ENCODE measurements around the gene DGKG. TPM values are rescaled to one million over a fixed set of nuclear protein-coding genes. Genes with fewer than 3 reads are reported as not detected.
A peak's percentile ranks its signal among the peaks of the same experiment; 100 is the strongest.

Gene DGKG
- polyA plus RNA-seq, 3 donors, result 0.26 to 0.93 (median 0.70) TPM

DNA sequence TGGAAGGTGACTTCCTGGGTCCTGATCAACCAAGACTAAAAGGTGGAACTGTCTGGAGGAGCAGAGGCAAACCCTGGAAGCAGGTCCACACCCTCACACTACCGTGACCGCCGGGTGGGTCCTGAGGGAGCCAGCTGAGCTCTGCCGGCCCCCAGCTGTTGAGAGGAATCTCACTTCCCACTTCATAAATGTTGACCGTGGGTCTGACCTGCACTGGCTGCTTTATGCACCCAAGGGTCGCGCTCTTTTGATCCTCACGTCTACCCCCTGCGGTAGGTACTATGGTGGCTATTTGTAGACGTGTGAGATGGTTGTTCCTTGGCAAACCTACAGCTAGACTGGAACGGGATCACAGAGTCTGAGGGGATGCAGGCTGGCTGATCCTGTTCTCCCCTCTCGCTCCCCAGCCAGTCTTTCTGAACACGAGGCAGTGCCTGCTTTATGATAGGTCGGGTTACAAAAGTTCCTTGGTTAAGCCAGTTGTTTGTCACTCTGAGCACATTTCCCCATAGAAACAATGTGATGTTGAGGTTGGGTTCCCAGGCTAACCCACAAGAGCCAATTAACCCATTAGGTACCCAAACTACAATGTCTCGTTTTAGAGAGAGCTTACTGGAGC lies 140.2 kb downstream of the DGKG start:
- no peak for DNase-seq (ENCODE audit: extremely low read depth in 1 of 11, low read depth in 9 of 11, low spot score in 4 of 11)

DNA sequence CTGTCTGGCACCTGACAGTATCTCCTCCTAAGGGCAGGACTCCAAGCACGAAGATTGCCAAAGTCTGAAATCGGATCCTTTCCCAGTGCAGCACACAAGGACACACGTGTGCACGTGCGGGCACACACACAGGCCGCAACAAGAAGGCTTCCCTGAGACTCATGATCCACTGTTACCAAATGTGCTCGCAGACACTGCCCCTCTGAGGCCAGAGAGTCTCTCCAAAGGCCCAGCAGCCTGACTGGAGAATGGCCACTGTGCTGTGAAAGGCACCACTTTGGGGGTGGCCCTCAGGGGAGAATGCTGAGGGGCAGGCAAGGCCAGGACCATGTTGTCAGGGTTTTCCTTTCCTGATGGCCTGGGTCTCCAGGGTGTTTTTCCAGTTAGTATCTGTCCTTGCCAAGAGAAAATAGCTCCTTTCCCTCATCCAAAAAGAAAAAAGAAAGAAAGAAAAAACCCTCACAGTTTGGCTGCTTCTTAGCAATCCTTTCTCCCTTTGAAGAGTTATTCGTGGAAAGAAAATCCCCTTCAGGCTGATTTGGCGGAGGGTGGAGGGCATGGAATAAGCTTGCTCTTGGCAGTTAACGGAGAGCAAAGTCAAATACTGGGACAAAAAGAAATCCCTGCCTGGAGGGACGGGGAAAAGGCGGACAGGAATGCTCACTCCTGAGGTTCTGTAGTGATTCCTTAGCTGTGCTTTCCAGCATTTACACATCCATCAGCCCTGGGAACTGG lies 141.0 kb downstream of the DGKG start:
- DNase-seq (ENCODE audit: extremely low read depth in 1 of 11, low read depth in 9 of 11, low spot score in 4 of 11), result no peak

DNA sequence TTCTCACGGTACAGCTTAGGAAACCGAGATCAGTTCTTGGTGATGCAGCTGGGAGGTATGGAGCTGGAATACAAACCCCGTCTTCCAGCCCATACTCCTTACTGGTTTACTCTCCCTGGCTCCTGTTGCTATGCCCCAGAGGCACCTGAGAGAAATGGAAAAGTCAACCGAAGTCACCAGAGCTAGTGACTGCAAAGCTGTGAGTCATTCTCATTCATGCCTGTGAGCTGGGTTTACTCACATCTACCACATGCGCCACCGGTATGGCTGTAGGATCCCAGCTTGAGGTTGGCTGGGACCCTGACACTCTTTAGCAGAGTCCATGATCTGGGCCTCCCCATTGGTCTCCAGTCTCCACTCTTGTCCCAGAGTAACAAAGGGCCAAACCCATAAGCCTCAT lies 141.7 kb downstream of the DGKG start:
- DNase-seq (ENCODE audit: extremely low read depth in 1 of 11, low read depth in 9 of 11, low spot score in 4 of 11), result no peak

DNA sequence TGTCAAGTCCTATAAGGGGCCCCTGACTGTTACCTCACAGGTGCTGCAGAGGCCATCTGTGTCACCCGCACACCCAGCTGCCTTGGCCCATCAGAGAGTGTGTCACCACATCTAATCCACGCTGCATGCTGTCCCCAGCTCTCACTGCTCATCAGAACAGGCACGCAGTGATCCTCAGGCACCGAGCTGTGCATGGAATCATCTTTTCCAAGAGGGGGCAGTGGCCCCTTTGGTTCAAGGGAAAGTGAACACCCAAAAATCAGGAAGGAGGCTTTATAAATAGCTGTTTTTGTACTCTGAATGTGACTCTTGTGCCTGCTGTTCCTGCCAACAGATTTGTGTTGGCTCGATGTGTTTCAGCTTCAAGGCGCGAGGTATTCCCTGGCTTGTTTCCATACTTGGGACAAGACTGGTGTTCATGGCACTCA lies 142.8 kb downstream of the DGKG start:
- no peak for DNase-seq (ENCODE audit: extremely low read depth in 1 of 11, low read depth in 9 of 11, low spot score in 4 of 11)

DNA sequence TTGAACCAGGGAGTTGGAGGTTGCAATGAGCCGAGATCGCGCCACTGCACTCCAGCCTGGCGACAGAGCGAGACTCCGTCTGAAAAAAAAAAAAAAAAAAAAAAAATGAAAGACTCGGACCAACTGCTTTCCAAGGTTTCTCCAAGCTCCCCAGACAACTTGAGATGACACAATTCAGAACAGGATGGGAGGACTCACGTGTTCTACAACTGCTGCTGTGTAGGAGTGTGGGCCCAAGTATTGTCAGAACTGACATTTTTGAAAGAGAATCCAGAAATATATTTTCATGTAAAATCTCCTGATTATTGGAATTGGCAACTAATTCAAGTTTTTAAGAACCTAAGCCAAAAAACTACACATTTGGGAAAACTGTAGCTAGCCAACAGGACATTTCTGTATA lies 143.6 kb downstream of the DGKG start:
- DNase-seq (ENCODE audit: extremely low read depth in 1 of 11, low read depth in 9 of 11, low spot score in 4 of 11), result no peak

DNA sequence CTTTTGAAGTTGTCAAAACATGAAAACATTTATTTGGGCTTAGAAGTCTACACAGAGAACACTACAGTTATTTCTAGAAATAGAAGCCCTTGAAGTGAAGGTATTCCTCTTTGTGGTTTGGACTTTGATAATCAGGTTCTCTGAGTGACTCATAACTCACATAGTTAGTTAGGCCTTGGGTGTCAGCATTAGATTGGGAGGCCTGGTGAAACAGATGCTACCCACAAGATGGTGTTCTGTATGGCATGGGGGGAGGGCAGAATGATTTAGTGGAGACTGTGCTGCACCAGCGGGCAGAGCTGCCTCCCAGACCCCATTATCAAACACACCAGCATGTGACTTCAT lies 144.2 kb downstream of the DGKG start:
- DNase-seq (ENCODE audit: extremely low read depth in 1 of 11, low read depth in 9 of 11, low spot score in 4 of 11), result no peak

DNA sequence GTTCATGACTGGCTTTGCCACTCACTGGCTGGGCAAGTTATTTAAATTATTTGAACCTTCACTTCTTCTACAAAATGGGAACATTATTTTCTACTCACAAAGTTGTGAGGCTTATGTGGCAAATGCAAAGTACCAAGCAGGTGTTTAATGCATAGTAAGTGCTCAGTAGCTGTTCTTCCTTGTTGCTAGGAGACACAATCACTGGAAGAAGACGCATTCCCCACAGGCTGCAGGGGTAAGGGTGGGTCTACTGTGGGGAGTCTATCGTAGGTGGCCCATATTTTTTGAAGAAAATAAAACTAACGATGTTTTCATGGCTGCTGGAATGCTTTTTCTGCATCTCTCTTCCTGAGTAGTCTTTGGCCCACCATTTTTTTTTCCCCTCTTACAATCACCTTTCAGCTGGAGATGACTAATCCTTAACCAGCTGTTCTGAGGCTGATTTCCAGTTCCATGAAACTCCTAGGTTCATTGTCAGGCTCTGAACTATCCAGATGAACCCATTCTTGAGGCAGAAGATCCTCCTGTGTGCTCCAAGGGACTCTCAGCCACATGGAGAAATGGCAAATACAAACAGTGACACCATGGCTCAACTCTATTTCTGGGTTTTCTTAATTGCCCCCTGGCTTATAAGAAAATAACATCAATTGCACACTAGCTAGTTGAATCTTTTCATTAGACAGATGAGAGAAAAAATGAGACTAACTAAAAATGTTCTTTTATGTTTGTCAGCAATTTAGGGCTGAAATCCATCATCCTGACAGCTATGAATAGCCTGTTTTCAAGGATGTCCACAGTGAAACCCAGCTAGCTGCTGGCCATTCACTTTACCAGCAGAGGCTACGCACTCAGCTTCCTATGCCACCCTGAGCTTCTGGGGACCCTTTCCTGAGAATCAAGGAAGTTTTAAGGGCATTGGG lies 144.9 kb downstream of the DGKG start:
- DNase-seq (ENCODE audit: extremely low read depth in 1 of 11, low read depth in 9 of 11, low spot score in 4 of 11), result no peak

DNA sequence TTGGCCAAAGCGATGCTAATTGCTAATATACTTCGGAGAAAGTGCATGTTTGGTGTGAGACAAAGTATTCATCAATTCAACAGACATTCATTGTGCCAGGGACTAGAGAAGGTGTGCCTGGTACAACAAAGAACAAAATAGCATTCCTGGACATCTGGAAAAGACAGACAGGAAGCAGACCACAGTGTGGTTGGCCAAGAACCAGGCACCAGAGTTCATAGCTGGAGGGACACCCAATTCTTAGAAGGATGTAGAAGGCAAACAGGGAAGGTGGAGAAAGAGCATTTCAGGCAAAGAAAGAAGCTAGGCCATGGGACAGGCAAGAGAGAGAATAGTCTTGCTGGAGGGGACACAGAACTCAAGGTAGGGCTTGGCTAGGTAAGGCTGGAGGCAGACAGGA lies 147.4 kb downstream of the DGKG start:
- no peak for DNase-seq (ENCODE audit: extremely low read depth in 1 of 11, low read depth in 9 of 11, low spot score in 4 of 11)

DNA sequence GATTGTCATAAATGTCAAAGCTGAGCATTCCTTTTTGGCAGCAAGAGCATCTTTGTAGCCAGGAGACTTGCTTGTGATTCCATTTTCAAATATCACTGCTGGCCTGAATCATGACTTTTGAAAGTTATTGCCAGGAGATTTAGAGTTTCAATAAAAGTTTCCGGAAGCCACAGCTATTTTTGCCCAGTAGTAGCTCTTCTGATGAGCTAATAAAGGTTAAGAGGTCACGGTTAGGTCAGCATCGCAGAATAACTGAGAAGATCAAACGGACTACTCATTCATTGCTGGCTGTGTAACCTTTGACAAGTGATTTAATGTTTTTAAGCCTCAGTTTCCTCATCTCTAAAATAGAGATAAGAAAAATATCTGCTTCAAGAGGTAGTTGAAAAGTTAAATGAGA lies 148.1 kb downstream of the DGKG start:
- DNase-seq (ENCODE audit: extremely low read depth in 1 of 11, low read depth in 9 of 11, low spot score in 4 of 11), result no peak

DNA sequence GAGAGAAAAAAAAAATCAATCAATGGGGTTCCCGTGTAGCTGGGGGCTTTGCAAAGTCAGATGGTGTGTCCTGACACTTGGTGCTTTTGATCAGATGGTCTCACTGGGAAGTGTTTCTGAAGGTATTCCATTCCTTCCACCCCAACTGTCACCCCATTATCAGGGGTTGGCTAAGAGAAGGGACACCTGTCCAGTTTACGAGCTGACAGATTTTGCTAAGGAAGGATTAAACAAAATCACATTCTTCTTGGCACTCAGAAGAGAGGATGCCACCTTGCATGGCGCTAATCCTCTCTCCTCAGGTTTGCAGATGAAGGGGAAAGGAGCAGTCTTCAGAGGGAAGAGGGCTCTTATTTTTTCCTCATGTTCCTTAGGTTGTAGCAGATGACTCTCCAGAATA lies 149.4 kb downstream of the DGKG start:
- DNase-seq (ENCODE audit: extremely low read depth in 1 of 11, low read depth in 9 of 11, low spot score in 4 of 11), result no peak

DNA sequence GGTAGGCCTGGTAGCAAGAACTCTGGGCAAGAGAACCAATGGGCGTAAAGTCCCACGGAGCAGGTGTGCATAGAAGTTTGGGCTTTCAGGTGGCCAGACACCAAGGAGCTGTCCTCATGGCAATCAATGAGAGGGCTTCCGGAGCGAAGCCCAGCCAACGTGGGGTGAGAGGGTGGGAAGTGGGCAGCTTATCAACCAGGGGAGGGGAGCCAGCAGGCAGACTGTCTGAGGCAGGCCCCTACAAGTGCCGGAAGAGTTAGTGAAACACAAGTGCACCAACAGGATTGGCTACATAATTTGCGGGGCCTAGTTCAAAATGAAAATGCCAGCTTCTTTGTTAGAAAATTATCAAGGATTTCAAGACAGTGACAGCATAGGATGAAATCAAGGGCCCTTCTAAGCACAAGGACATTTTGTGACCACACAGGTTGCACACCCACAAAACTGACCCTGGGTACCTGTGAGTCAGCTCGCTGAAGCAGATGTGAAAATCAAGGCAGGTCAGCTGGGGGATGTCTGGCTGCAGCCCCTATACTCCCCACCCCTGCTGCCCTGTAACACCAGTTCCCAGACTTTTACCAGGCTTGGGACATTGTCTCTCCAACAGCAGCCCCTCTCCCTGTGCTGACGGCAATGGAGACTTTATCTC lies 151.1 kb downstream of the DGKG start:
- no peak for DNase-seq (ENCODE audit: extremely low read depth in 1 of 11, low read depth in 9 of 11, low spot score in 4 of 11)

DNA sequence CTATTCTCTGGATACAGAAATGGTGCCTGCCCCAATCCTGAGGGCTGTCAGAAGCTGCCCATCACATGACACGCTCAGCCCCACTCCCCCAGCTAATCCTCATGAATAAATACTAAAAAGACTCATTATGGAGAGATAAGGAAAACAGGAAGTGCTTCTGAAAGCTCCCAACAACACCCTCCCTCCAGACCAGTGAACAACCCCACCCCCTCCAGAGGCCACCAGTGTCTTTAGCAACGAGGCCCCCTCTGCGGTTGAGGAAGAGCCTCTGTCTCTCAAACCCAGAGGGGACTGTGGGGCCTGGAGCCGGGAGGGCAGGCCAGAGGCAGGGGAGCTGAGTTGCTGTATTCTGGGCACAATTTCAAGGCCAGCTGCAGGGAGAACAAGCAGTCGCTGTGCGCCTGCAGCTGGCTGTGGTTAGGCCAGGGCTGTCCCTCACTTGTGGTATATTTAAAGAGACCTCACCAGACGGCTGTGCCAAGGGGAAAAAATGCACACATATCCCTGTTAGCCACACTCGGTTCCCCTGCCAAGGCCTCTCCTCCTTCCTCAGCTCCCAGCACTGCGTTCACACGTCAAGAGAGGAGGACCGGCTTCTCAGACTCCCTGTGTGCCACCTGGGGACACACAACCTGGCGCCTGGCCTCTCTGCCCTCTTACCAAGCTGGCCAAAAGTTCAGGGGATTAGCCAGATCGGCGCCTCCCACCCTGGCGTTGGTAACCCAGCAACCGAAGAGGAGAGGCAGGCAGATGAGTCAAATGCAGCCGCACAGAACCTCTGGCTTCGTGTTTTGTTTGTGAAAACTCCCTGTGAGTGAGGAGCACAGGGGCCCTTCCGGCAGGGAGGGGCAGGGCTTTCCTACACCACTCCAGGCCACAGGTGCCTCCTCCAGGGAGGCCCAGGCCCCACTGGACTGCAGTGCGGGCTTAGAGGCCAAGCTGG lies 152.0 kb downstream of the DGKG start:
- peak in 3 of 11 donors; percentile 9 to 20 (median 12) for DNase-seq (ENCODE audit: extremely low read depth in 1 of 11, low read depth in 9 of 11, low spot score in 4 of 11)

DNA sequence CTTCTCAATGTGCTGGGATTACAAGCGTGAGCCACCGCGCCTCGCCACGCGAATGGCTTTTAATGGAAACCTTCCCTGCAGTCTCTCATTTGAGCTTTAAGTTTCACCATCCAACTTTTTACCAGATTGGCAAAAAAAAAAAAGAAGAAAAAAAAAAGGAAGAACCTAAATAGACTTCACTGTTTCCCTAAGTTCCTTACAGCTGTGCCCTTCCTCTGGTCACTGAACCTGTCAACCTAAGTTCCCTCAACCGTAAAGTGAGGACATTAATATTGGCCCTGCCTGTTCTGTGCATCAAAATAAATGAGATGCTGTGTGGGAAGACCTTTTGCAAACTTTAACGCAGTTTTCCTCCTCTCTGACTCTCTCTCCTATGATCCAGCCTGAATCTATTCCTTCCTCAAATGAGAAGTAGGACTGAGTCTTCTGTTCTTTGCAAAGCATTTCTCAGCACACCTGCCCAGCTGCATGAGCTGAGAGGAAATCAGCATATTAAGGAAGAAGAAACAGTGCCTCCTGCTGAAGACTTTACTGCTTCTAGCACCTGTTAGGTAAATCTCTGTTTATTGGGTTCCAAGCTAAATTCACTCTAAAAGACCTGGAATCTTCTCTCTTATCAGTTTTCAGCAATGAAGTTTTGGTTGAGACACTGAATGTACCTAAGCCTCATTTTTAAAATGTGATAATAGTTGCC lies 153.6 kb downstream of the DGKG start:
- no peak for DNase-seq (ENCODE audit: extremely low read depth in 1 of 11, low read depth in 9 of 11, low spot score in 4 of 11)

DNA sequence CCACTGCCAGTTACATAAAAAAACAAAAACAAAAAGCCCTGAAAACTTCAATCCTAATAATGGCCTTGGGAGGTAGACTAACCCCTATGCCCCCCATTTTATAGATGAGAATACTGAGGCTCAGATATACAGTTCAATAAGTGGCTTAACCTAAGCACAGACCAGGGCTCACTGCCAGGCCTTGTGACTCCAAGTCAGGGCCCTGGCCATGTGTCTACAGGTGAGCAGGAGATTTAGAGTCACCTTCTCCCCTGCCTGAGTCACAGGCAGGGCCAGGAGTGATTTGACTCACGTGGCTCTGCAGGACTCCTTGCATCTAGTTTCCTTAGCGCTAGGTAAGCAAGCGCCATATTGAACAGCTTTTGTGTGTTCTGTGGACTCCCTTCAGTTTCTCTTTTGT lies 154.5 kb downstream of the DGKG start:
- no peak for DNase-seq (ENCODE audit: extremely low read depth in 1 of 11, low read depth in 9 of 11, low spot score in 4 of 11)

DNA sequence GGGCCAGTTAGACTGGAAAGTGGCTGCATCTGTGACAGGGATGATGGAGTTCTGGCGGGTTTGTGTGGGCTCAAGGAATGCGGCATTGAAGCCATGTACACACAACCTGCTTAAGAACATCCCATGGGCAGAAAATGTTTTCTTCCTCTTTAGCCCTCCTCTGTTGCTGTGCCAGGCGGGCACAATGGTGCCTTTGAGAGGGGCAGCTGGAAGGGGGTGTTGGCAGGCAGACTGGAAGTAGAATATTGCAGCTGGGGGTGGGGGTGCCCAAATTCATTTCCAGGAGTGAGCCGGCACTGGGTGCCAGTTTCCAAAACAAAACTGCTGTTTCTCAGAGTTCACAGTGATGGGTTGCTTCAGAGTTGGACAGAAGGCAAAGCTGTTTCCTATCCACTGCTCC lies 161.3 kb downstream of the DGKG start:
- no peak for DNase-seq (ENCODE audit: extremely low read depth in 1 of 11, low read depth in 9 of 11, low spot score in 4 of 11)

DNA sequence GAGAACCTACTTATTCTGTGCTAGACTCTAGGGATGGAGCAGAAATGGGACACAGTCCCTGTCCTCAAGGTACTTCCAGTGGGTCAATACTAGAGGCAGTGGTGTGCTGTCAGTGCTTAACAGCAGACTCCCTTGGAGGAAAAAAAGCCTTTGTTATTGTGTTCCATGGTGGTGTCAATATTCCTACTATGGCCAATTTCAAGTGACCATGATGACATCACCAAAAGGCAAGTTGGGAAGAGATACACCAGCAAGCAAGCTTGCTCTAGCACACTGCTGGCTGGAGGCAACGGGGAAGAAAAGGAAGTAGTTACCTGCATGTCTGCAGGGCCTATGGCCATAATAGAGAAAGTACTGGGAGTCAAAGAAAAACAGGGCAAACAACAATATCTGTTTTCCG lies 163.6 kb downstream of the DGKG start:
- DNase-seq (ENCODE audit: extremely low read depth in 1 of 11, low read depth in 9 of 11, low spot score in 4 of 11), result no peak

DNA sequence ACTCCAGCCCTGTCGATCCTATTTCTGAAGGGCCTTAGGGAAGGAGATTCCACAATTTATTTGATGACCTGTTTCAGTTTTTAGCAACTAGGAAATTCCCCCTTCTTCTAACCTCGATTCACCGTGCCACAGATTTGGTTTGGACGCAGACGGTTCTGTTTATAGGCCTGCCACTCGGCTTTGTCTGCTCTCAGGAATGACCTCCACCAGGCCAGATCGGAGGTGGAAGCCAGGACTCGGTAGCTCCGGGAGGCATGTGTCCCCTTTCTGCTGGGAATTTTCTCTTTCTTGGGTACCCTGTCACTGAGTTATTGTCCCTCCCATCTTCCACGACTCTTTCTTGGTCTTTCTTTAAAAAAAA lies 167.6 kb downstream of the DGKG start:
- no peak for DNase-seq (ENCODE audit: extremely low read depth in 1 of 11, low read depth in 9 of 11, low spot score in 4 of 11)

Measured in renal cortex interstitium (tissue), 11 donors.